AG08396 (cell line): ENCODE results near the gene ESR1.

Experiments
- DNase-seq: peaks from one replicate; pipeline ENCODE4 v3.0.0; 2012; ENCODE audit warnings: low spot score, mixed read lengths

The ESR1 gene

GRCh38 chr6:152094992-152095592 is 287.6 kb downstream of the ESR1 start:
- peak; percentile 89 for DNase-seq

- peak; percentile 58 for DNase-seq
Observed at GRCh38 chr6:152096863-152097496, 289.5 kb downstream of the ESR1 start.

- no peak for DNase-seq
Observed at GRCh38 chr6:152098683-152099082, 291.2 kb downstream of the ESR1 start.

GRCh38 chr6:152099446-152100182 is 292.1 kb downstream of the ESR1 start:
- no peak for DNase-seq

GRCh38 chr6:152100183-152100618 is 292.7 kb downstream of the ESR1 start:
- DNase-seq = no peak

- no peak for DNase-seq
Observed at GRCh38 chr6:152107973-152108372, 300.5 kb downstream of the ESR1 start.

- DNase-seq = no peak
Observed at GRCh38 chr6:152110886-152111820, 303.7 kb downstream of the ESR1 start.

GRCh38 chr6:152112491-152113261 is 305.2 kb downstream of the ESR1 start:
- DNase-seq = no peak

- no peak for DNase-seq
Observed at GRCh38 chr6:152117156-152118133, 310.0 kb downstream of the ESR1 start.

GRCh38 chr6:152118224-152118623 is 310.7 kb downstream of the ESR1 start:
- DNase-seq = no peak

- no peak for DNase-seq
Observed at GRCh38 chr6:152118678-152119077, 311.2 kb downstream of the ESR1 start.

GRCh38 chr6:152119831-152120230 is 312.3 kb downstream of the ESR1 start:
- no peak for DNase-seq

- no peak for DNase-seq
Observed at GRCh38 chr6:152121910-152122309, 314.4 kb downstream of the ESR1 start.

- no peak for DNase-seq
Observed at GRCh38 chr6:152122434-152122833, 315.0 kb downstream of the ESR1 start.

GRCh38 chr6:152123076-152123475 is 315.6 kb downstream of the ESR1 start:
- DNase-seq = no peak

GRCh38 chr6:152124429-152125074 is 317.1 kb downstream of the ESR1 start:
- peak; percentile 62 for DNase-seq

GRCh38 chr6:152127432-152128165 is 320.1 kb downstream of the ESR1 start:
- DNase-seq = no peak

- peak; percentile 53 for DNase-seq
Observed at GRCh38 chr6:152129691-152130151, 322.2 kb downstream of the ESR1 start.

GRCh38 chr6:152130441-152130840 is 323.0 kb downstream of the ESR1 start:
- DNase-seq = no peak
